ENCODE data around the gene CLCN5.

Gene CLCN5

DNA sequence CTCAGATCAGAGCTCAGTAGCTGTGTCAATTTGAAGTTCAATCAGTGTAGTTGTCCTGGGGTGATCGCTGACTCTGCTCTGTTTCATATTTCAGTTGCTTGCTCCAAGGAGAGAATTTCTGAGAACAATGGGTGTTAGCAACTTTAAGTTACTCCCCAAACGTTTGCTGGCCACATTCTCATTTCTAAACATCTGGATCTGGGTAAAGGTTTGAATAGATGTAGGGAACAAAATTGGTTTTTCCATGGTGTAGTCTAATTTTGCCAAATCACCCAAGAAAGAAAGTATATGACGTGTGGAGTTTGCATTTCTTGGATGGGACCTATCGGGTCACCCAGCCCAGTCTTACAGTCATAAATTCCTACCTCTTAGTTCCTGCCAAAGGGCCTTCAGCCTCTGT, 174.7 kb downstream of the CLCN5 start:
- no peak for FAIRE-seq

DNA sequence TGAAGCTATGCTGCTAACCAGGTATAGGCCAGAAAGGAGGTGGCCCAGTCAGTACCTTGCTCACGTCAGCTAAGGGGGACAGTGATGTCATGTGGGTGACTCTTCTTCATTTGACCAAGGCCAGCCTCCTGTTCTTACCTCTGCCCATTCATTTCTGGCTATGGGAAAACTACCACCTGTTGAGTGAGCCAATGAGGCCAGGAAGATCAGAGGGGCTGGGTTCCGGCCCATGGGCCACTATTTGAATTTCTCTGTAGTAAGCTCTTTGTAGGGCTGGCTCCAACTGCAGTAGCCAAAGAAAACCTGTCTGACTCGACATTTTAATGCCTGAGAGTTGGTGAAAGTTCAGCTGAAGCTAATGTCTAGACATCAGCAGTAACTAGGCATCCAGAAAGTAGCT, 175.8 kb downstream of the CLCN5 start:
- FAIRE-seq = no peak

DNA sequence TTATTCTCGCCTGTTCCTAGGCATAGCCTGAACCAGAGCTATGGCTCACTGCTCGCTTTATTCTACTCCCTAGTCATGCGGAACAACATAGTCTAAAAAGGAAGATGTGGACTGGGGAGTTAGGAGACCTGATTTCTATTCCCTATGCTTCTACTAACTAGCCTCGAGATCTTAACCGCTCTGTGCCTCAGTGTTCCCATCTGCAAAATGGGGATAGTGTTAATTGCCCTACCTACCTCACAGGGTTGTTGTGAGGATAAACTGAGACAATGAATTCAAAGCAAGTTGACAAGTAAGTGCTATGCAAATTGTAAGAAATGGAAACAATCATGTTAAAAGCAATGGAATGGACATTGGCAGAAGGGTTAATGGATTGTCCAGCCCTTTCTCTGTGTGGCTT, 176.4 kb downstream of the CLCN5 start:
- FAIRE-seq = no peak

DNA sequence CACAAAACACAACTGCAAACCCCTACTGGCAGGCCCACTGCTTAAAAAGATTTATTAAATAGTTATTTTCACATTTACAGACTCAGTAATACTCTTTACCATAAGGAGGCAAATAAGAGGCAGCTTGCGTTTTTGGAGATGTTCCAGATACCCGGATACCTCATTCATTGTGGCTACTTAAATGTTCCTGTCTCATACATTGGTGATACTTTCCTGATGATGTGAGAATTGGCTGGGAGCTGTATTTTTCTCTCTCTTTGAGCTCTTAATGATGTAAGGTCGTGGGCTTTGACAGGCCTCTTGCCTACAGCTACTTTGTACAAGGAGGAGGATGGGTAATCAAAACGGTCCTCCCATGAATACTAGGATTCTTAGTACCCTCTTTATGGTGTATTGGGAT, 176.9 kb downstream of the CLCN5 start:
- no peak for FAIRE-seq

DNA sequence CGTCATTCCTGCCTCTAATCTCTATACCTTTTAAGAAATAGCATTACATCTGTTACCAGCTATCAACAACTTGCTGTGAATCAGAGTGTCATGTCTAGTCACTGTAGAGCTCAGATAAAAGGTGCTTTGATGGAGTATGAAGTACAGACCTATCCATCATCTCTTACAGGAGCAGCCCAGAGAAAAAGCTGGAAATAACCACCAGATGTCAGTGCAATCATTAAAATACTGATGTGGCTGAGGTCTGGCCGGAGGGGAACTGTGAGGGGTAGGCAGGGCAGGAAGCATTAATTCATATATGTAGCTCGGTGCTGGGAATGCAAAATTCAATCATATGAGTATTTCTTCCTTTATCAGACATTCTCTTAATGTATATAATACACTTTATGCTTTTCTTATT, 177.8 kb downstream of the CLCN5 start:
- FAIRE-seq = peak; percentile 78

DNA sequence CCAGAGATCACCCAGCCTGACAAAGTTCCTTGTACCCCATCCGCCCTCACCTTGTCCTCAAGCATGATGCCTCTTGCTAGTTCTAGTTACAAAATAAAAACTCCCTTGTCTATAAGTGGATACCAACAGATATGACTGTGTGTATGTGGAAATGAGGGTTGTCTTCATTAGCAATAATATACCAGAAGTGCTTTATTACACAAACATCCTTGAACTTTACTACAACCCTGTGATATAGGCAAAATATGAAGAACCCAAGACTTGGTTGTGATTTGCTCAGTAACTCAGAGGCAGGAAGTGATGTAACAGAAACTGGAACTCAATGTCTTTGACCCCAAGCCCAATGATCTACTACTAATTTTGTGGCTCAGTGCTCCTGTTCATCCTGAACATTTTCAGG, 180.8 kb downstream of the CLCN5 start:
- FAIRE-seq = no peak

DNA sequence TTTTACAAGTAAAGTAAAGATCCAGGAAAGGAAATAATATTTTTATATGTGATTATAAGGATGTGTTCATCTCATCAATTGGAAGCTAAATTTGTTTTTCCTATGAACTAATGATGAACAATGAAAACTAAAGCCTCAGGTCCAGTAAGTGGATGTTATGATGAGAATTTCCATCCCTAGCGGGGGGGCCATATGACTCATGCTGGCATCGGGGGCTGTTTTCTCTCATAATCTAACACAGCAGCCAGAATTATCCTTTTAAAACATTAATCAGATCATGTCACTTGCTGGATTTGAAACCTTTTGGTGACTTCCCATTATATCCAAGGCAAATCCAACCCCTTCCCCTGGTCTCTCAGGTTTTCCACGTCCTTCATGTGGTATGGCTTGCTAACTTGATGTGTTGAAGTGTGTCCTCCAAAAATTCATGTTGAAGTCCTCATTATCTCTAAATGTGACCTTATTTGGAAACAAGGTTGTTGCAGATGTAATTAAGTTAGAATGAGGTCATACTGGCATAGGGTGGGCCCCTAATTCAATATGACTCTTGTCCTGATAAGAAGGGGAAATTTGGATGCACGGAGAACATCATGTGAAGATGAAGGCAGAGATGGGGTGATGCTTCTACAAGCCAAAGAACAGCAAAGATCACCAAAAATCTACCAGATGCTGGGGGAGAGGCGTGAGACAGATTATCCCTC, 181.6 kb downstream of the CLCN5 start:
- FAIRE-seq = no peak

DNA sequence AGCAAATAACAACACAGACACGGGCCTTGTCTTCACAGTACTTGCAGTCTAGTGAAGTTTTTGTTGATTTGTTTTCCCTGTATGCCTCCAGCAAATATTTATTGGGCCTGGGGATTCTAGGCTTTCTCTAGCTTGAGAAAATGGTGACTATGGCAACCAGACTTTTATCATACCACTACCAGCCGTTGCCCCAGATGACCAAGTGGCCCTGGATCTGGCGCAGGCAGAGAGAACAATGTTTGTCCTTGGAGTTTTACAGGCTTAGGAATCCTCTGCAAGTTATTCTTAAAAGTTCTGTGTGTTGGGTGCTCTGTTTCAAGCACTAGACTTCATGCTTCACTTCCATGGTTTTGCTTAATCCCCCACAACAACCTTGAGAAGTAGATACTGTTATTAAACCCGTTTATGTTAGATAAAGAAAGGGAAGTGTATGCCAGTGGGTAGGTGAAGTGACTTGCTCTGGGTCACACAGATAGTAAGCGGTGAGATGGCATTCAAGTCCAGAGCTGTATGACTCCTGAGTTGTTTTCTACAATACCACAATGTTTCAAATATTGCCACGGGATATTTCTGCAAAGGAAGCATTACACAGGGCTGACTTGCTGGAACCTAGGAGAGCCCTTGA, 183.8 kb downstream of the CLCN5 start:
- no peak for FAIRE-seq

DNA sequence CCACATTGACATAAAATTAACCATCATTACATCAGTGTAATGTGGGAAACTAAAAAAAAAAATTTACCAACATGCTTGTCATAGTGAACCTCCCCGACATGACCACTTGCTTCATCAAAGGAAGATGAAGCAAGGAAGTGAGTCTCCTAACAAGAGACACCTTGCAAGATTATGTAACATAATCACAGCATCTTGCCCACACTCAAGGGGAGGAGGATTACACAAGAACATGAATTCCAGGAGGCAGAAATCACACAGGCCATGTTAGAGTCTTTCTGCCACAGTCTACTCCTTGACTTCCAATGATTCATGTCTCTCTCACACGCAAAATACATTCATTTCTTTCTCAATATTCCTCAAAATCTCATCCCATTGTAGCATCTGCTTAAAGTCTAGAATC, 185.1 kb downstream of the CLCN5 start:
- FAIRE-seq = no peak

DNA sequence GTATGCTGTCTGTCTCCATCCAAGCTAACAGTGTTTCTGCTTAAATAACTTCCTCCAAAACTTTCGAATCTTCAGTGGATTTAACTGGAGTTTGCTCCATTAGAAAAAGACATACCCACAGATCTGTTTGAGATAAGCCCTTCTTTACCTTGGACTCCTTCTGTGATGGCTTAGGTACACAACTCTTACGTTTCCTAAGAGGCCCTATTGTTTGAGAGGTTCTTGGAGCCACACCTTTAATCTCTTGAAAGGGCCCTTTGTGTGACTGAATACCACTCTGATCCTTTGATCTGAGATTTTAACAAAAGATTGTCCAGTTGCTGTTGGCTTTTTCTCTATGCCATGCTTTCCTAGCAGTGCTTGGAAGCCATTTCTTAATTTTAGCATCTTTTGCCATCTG, 185.9 kb downstream of the CLCN5 start:
- FAIRE-seq = no peak

DNA sequence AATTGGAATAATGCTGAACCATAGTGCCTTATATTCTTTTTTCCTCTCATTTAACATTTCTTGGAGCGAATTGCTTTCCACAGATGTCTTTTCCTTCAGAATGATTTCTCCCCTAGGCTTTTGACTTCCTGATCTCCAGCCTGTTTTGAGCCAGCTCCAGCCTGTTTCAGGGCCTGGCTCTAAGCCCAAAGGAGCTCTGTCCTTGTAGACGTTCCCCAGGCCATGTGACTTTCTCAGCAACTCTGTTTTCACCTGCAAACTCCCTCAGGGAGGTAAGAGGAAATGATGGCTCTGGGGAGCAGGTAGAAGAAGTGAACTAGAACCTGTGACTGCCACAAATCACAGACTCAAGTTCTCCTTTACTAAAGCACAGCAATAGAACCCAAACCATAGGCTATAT, 189.3 kb downstream of the CLCN5 start:
- FAIRE-seq = no peak

DNA sequence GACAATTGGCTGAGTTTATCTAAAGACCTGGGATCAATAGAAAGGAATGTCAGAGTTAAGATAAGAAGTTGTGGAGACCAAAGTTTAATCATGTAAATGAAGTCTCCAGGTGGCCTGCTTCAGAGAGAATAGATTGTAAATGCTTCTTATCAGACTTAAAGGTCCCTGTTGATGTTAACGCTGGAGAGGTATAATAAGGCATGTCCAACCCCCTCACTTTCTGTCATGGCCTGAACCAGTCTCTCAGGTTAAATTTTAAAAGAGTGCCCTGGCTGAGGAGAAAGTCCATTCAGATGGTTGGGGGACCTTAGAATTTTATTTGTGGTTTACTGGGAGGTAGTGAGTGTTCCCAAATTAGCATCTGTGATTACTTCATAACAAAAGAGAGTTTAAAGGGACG, 191.7 kb downstream of the CLCN5 start:
- no peak for FAIRE-seq

DNA sequence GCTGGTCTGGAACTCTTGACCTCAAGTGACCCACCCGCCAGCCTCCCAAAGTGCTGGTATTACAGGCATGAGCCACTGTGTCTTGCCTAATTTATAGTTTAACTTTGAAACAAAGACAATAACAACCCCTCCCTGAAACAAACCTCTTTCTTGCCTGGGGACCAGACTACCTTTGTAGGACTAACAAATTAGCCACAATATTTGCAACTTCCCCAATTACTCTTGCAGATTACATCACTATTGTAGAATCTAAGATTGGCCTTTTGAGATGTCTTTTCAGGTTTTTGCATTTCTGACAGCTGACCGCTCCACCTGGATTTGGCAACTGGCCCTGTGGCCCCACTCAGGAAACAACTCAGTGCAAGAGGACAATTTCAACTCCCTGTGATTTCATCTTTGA, 193.6 kb downstream of the CLCN5 start:
- FAIRE-seq = no peak

DNA sequence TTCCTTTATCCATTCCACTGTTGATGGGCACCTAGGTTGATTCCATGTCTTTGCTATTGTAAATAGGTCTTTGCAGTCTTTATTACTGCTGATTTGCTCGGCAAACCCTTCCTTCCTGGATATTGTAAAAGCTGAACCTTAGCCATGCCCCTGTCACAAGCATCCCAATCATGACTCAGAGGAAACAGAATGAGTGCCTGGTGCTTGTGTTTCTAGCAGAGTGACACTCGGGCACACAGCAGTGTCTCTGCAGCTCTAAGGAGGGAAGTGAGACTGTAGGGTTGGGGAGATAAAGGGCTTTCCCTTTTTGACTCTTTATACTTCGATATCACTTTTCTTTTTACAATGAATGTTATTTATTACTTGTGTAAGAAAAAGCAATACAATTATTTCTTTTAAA, 195.1 kb downstream of the CLCN5 start:
- no peak for FAIRE-seq

DNA sequence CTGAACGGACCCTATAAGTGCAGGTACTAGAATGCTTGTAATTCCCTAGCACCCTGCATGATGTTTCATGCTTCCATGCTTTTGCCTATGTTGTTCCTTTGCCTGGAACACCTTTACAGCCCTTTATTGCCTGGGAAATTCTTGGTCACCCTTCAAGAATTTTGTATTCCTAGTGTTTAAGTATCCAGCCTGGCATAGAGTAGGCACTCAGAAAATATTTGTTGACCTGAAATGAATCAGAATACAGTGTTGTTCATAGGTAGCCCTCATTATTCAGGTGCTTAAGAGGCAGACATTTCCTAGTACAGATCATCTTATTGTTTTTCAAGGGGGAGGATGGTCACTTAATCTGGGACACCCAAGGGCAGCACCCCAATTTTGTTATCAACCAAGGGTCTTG, 203.1 kb downstream of the CLCN5 start:
- FAIRE-seq = no peak

DNA sequence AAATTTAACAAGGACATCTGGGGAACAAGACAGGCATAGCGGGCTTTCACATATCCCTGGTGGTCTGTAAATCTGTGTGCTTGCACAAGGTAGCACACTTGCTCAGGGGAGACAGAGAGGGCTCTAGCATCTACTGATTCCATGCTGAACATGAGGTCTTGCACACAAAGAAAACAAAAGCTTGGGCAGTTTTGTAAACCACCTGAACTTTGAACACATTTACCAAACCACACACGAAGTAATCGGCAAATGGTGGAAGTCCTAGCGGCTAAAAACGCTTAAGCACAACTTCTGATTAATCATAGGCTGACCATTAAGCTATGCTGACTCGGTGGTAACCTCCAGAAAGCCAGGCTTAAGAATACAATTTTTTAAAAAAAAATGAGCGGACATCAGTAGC, 225.6 kb downstream of the CLCN5 start:
- FAIRE-seq = no peak
